ENCODE measurements around the gene LCOR. TPM values are rescaled to one million over a fixed set of nuclear protein-coding genes. Genes with fewer than 3 reads are reported as not detected.
"Not testable (repeated sequence)": the region's sequence is repeated elsewhere in the genome, so short reads cannot be mapped to it uniquely, and the experiment has no call there.

The LCOR gene
- total RNA-seq, 1 donor from 2014 or later, result 39.5 TPM

- no peak for DNase-seq
- TF ChIP-seq CTCF (IDR thresholded peaks at IDR 0.05), result no peak
- H3K27ac ChIP-seq, result no peak overlapping the region
- peaks cover 2% of the 10 kb centered on the region for H3K4me1 ChIP-seq
- no peaks in the 10 kb centered on the region for H3K9me3 ChIP-seq
- intact Hi-C loops (cut with DNase I), result no loop called here
- H3K27me3 ChIP-seq, result no peaks in the 10 kb centered on the region
- no peaks in the 10 kb centered on the region for H3K36me3 ChIP-seq
- no peak for ATAC-seq
- H3K4me3 ChIP-seq, result no peak overlapping the region
Observed at GRCh38 chr10:97029271-97029670, 197.2 kb downstream of the LCOR start.

- intact Hi-C loops (cut with DNase I), result no loop called here
- H3K36me3 ChIP-seq, result no peaks in the 10 kb centered on the region
- ATAC-seq, result no peak
Observed at GRCh38 chr10:97030894-97031293, 198.8 kb downstream of the LCOR start.

GRCh38 chr10:97031459-97031858, 199.4 kb downstream of the LCOR start:
- Histone ChIP-seq H3K4me1 (no peaks in the 10 kb centered on the region), H3K27me3 (no peaks in the 10 kb centered on the region), H3K27ac (no peak overlapping the region), H3K9me3 (no peaks in the 10 kb centered on the region), H3K36me3 (no peaks in the 10 kb centered on the region), H3K4me3 (no peak overlapping the region)
- intact Hi-C loops (cut with DNase I), result no loop called here
- no peak for TF ChIP-seq CTCF (IDR thresholded peaks at IDR 0.05)
- ATAC-seq (no peak), DNase-seq (no peak)

More at GRCh38 chr10:97030894-97031293, 198.8 kb downstream of the LCOR start:
- Histone ChIP-seq H3K27ac (no peak overlapping the region), H3K4me3 (no peak overlapping the region), H3K27me3 (no peaks in the 10 kb centered on the region), H3K9me3 (no peaks in the 10 kb centered on the region), H3K4me1 (no peaks in the 10 kb centered on the region)
- TF ChIP-seq CTCF (IDR thresholded peaks at IDR 0.05), result no peak
- no peak for DNase-seq

GRCh38 chr10:97032624-97033023, 200.5 kb downstream of the LCOR start:
- ATAC-seq, result no peak
- Histone ChIP-seq H3K9me3 (no peaks in the 10 kb centered on the region), H3K4me3 (no peak overlapping the region), H3K27ac (no peak overlapping the region), H3K4me1 (peaks cover 4% of the 10 kb centered on the region), H3K36me3 (no peaks in the 10 kb centered on the region), H3K27me3 (no peaks in the 10 kb centered on the region)
- intact Hi-C loops (cut with DNase I), result no loop called here
- no peak for DNase-seq
- no peak for TF ChIP-seq CTCF (IDR thresholded peaks at IDR 0.05)

- H3K27ac ChIP-seq; DNase-seq; H3K27me3 ChIP-seq; H3K9me3 ChIP-seq; H3K4me3 ChIP-seq; intact Hi-C loops (cut with DNase I); H3K36me3 ChIP-seq; ATAC-seq: not testable (repeated sequence)
- H3K4me1 ChIP-seq, result peaks cover 11% of the 10 kb centered on the region
Observed at GRCh38 chr10:97033841-97034240, 201.7 kb downstream of the LCOR start.

GRCh38 chr10:97034301-97034700, 202.2 kb downstream of the LCOR start:
- Histone ChIP-seq H3K9me3 (no peaks in the 10 kb centered on the region), H3K4me1 (peaks cover 11% of the 10 kb centered on the region), H3K4me3 (no peak overlapping the region), H3K36me3 (no peaks in the 10 kb centered on the region), H3K27me3 (no peaks in the 10 kb centered on the region), H3K27ac (no peak overlapping the region)
- intact Hi-C loops (cut with DNase I), result no loop called here
- DNase-seq (no peak), ATAC-seq (no peak)
- TF ChIP-seq CTCF (IDR thresholded peaks at IDR 0.05), result no peak

All from upper lobe of right lung (tissue), 1 donor.